ENCODE measurements around the gene RIN3.
A peak's percentile ranks its signal among the peaks of the same experiment; 100 is the strongest.

The RIN3 gene, protein sequence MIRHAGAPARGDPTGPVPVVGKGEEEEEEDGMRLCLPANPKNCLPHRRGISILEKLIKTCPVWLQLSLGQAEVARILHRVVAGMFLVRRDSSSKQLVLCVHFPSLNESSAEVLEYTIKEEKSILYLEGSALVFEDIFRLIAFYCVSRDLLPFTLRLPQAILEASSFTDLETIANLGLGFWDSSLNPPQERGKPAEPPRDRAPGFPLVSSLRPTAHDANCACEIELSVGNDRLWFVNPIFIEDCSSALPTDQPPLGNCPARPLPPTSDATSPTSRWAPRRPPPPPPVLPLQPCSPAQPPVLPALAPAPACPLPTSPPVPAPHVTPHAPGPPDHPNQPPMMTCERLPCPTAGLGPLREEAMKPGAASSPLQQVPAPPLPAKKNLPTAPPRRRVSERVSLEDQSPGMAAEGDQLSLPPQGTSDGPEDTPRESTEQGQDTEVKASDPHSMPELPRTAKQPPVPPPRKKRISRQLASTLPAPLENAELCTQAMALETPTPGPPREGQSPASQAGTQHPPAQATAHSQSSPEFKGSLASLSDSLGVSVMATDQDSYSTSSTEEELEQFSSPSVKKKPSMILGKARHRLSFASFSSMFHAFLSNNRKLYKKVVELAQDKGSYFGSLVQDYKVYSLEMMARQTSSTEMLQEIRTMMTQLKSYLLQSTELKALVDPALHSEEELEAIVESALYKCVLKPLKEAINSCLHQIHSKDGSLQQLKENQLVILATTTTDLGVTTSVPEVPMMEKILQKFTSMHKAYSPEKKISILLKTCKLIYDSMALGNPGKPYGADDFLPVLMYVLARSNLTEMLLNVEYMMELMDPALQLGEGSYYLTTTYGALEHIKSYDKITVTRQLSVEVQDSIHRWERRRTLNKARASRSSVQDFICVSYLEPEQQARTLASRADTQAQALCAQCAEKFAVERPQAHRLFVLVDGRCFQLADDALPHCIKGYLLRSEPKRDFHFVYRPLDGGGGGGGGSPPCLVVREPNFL

DNA sequence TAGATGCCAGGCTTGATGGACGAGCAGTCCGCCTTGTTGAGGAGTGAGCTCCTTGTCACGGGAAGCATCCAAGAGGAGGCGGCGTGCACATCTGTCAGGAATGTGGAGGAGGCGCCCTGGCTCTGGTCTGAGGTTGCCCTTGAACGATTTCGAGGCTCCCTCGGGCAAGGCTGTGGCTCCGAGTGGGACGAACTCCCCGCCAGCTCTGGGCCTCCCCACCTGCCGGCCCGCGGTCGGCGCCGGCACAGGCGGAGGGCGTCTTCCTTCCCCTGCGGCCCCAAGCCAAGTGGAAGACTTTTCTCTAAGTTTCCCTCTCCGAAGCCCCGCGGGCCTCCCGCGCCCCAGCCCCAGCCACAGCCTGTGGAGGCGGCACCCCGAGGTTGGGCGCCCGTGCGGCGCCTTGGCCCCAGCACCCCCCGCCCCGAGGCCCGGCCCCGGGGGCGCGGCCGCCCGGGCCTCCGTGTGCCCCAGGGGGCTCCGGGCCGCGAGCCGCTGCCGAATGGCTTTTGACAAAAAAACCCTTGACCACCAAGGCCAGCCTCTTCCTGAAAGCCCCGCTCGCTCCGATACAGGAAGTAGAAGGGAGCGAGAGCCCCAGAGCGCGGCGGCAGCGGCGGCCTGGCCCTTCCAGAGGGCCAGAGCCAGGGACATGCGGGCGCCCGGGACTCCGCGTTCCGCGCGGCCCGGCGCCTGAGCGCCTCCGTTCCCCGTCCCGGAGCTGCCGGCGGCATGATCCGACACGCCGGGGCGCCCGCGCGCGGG, at the start of gene RIN3:
Gene RIN3, plus strand, starts transcription at position 578 of the 762 bp plus-strand sequence. Its CDS starts 152 bp downstream, at position 730.
- TF ChIP-seq, protein P1, sequence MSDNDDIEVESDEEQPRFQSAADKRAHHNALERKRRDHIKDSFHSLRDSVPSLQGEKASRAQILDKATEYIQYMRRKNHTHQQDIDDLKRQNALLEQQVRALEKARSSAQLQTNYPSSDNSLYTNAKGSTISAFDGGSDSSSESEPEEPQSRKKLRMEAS (IDR thresholded peaks at IDR 0.05; ENCODE audit: low read depth, low read length), result no peak
- TF ChIP-seq POLR2A (IDR thresholded peaks at IDR 0.05; ENCODE audit: extremely low read depth, insufficient read length), result peak; percentile 62
- TF ChIP-seq MYC (IDR thresholded peaks at IDR 0.05; ENCODE audit: low read depth, low read length), result no peak
- peak; percentile 85 for DNase-seq (ENCODE audit: low read depth)
- peak within 1 kb of the TSS; percentile 74 for H3K4me3 ChIP-seq (ENCODE audit: low read depth, low read length)

DNA sequence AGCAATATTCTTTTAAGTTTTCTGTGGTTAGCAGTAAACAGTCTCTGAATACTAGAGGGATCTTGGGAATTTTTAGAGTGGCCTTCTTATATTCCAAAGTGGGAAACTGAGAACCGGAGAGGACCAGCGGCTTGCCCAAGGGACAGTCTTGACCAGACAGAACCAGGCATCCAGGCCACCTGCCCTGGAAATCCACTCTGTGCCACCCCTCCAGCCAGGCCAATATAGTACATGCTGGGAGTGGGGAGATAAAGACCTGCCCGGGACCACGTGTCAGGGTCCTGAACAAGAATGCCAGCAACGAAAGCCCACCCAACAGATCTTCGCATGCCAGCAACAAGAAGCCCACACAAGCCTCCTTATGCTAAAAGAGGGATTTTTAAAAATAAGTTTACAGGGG, 49.4 kb upstream of the RIN3 start:
- H3K4me3 ChIP-seq (ENCODE audit: low read depth, low read length), result no peak overlapping the region
- no peak for DNase-seq (ENCODE audit: low read depth)
- TF ChIP-seq, protein P2, sequence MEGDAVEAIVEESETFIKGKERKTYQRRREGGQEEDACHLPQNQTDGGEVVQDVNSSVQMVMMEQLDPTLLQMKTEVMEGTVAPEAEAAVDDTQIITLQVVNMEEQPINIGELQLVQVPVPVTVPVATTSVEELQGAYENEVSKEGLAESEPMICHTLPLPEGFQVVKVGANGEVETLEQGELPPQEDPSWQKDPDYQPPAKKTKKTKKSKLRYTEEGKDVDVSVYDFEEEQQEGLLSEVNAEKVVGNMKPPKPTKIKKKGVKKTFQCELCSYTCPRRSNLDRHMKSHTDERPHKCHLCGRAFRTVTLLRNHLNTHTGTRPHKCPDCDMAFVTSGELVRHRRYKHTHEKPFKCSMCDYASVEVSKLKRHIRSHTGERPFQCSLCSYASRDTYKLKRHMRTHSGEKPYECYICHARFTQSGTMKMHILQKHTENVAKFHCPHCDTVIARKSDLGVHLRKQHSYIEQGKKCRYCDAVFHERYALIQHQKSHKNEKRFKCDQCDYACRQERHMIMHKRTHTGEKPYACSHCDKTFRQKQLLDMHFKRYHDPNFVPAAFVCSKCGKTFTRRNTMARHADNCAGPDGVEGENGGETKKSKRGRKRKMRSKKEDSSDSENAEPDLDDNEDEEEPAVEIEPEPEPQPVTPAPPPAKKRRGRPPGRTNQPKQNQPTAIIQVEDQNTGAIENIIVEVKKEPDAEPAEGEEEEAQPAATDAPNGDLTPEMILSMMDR (IDR thresholded peaks at IDR 0.05; ENCODE audit: low read depth, low read length), result no peak
- TF ChIP-seq, protein P1 (IDR thresholded peaks at IDR 0.05; ENCODE audit: low read depth, low read length), result no peak
- no peak for TF ChIP-seq POLR2A (IDR thresholded peaks at IDR 0.05; ENCODE audit: extremely low read depth, insufficient read length)

DNA sequence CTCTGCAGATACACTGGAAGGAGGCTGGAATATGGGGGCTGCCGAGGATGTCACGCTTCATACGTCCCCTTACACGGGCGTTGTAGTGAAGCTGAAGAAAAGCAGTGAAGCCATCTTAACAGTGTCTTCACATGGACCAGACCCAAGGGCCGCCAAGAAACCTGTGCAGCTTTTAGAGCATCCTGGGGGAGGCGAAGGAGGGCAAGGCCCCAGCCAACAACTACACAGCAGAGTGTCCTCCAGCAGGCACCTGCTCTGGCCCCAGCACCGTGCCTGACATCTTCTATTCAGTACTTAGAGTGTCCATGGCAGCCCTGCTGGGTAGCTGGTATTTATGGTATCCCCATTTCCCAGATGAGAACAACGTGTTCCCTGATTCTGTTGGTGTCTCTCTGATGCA, 48.9 kb upstream of the RIN3 start:
- H3K4me3 ChIP-seq (ENCODE audit: low read depth, low read length), result no peak overlapping the region
- no peak for DNase-seq (ENCODE audit: low read depth)
- TF ChIP-seq, protein P1 (IDR thresholded peaks at IDR 0.05; ENCODE audit: low read depth, low read length), result no peak
- TF ChIP-seq, protein P2 (IDR thresholded peaks at IDR 0.05; ENCODE audit: low read depth, low read length), result no peak
- TF ChIP-seq POLR2A (IDR thresholded peaks at IDR 0.05; ENCODE audit: extremely low read depth, insufficient read length), result no peak
- no peak for TF ChIP-seq MYC (IDR thresholded peaks at IDR 0.05; ENCODE audit: low read depth, low read length)

DNA sequence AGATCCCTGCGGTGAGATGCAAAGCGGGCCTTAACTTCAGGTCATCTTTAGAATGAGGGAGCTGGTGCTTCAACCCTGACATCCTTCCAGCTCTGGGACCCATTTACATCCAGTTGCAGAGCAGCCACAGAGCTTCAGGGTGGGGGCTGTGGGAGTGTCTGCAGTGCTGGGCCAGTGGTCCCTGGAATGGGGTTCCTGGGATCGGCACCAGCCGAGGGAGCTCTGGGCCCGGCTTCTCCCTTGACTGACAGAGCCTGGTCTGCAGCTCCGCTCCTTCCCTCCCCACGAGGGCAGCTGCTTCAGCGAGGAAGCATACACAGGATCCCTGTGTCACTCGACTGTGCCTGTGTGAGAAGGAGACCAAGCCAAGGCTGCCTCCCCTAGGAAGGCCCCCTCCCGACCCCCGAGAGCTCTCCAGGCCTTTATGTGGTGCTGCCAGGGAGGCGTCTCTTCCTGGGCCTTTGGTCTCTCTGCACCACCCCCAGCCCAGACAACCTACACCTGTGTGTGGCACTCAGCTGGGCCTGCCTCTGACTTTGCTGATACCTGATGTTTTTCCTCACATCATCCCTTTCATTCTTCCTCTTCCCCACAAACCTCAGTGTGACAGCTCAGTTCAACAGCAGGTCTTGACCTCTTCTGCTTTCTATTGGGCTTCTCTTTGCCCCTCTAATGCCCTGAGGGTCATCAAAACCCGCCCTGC, 48.1 kb upstream of the RIN3 start:
- DNase-seq (ENCODE audit: low read depth), result no peak
- H3K4me3 ChIP-seq (ENCODE audit: low read depth, low read length), result no peak overlapping the region
- TF ChIP-seq, protein P2 (IDR thresholded peaks at IDR 0.05; ENCODE audit: low read depth, low read length), result no peak
- TF ChIP-seq, protein P1 (IDR thresholded peaks at IDR 0.05; ENCODE audit: low read depth, low read length), result no peak
- TF ChIP-seq MYC (IDR thresholded peaks at IDR 0.05; ENCODE audit: low read depth, low read length) (no peak), POLR2A (IDR thresholded peaks at IDR 0.05; ENCODE audit: extremely low read depth, insufficient read length) (no peak)

DNA sequence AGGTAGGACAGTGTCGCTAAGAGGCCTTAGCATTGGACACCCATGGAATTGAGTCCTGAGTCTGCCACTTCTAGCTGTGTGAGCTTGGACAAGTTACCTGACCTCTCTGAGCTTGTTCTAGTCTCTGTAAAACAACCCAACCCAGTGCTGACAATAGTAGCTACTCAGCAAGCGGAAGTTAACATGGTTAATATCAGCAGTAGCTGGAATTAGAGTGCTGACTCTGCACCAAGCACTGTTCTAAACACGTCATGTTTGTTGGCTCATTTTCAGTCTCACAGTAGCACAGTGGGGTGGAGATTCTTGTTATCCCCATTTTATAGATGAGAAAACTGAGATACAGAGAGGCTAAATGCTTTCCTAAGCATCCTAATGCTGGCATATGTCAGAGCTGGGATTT, 47.5 kb upstream of the RIN3 start:
- no peak overlapping the region for H3K4me3 ChIP-seq (ENCODE audit: low read depth, low read length)
- TF ChIP-seq MYC (IDR thresholded peaks at IDR 0.05; ENCODE audit: low read depth, low read length) (no peak), POLR2A (IDR thresholded peaks at IDR 0.05; ENCODE audit: extremely low read depth, insufficient read length) (no peak)
- TF ChIP-seq, protein P2 (IDR thresholded peaks at IDR 0.05; ENCODE audit: low read depth, low read length), result no peak
- TF ChIP-seq, protein P1 (IDR thresholded peaks at IDR 0.05; ENCODE audit: low read depth, low read length), result no peak
- DNase-seq (ENCODE audit: low read depth), result no peak

Data from NB4 (cell line).